Measurements from ENCODE around the gene KHNYN.
A peak's percentile ranks its signal among the peaks of the same experiment; 100 is the strongest.
"Not testable (repeated sequence)": the region's sequence is repeated elsewhere in the genome, so short reads cannot be mapped to it uniquely, and the experiment has no call there.

KHNYN gene

GRCh38 chr14:24458736-24459135 is 29.0 kb downstream of the KHNYN start:
- Mint-ChIP-seq H3K4me3 (no peak overlapping the region), H3K9me3 (peaks cover 13% of the 10 kb centered on the region), H3K27me3 (no peaks in the 10 kb centered on the region), H3K4me1 (peaks cover 12% of the 10 kb centered on the region), H3K27ac (no peak overlapping the region), H3K36me3 (ENCODE audit: low read depth) (peaks cover 12% of the 10 kb centered on the region)
- ATAC-seq (no peak), DNase-seq (no peak)

- ATAC-seq, result no peak
- H3K27me3 Mint-ChIP-seq, result no peaks in the 10 kb centered on the region
These were observed 29.6 kb downstream of the KHNYN start for GRCh38 chr14:24459331-24459730.

GRCh38 chr14:24461336-24461735 is 31.6 kb downstream of the KHNYN start:
- no peaks in the 10 kb centered on the region for H3K27me3 Mint-ChIP-seq
- no peak overlapping the region for H3K27ac Mint-ChIP-seq
- peaks cover 3% of the 10 kb centered on the region for H3K36me3 Mint-ChIP-seq (ENCODE audit: low read depth)
- ATAC-seq (no peak), DNase-seq (no peak)
- peaks cover 6% of the 10 kb centered on the region for H3K9me3 Mint-ChIP-seq
- H3K4me3 Mint-ChIP-seq, result no peak overlapping the region
- peaks cover 36% of the 10 kb centered on the region for H3K4me1 Mint-ChIP-seq

More at GRCh38 chr14:24459331-24459730, 29.6 kb downstream of the KHNYN start:
- H3K36me3 Mint-ChIP-seq (ENCODE audit: low read depth), result peaks cover 7% of the 10 kb centered on the region
- H3K4me3 Mint-ChIP-seq, result no peak overlapping the region
- H3K4me1 Mint-ChIP-seq, result peaks cover 18% of the 10 kb centered on the region
- DNase-seq, result no peak
- H3K9me3 Mint-ChIP-seq, result peaks cover 7% of the 10 kb centered on the region
- no peak overlapping the region for H3K27ac Mint-ChIP-seq

- ATAC-seq, result no peak
- peaks cover 3% of the 10 kb centered on the region for H3K9me3 Mint-ChIP-seq
- no peak overlapping the region for H3K27ac Mint-ChIP-seq
- H3K4me3 Mint-ChIP-seq, result no peak overlapping the region
- H3K4me1 Mint-ChIP-seq, result peaks cover 36% of the 10 kb centered on the region
- no peak for DNase-seq
- H3K36me3 Mint-ChIP-seq (ENCODE audit: low read depth), result peaks cover 3% of the 10 kb centered on the region
- H3K27me3 Mint-ChIP-seq, result no peaks in the 10 kb centered on the region
These were observed 33.5 kb downstream of the KHNYN start for GRCh38 chr14:24463017-24463883.

GRCh38 chr14:24463884-24464785 is 34.4 kb downstream of the KHNYN start:
- Mint-ChIP-seq H3K36me3 (ENCODE audit: low read depth) (peaks cover 3% of the 10 kb centered on the region), H3K27me3 (no peaks in the 10 kb centered on the region), H3K4me3 (no peak overlapping the region), H3K9me3 (peaks cover 3% of the 10 kb centered on the region), H3K27ac (no peak overlapping the region), H3K4me1 (peaks cover 36% of the 10 kb centered on the region)
- no peak for ATAC-seq
- no peak for DNase-seq

GRCh38 chr14:24465368-24465767 is 35.6 kb downstream of the KHNYN start:
- H3K27me3 Mint-ChIP-seq, result no peaks in the 10 kb centered on the region
- H3K36me3 Mint-ChIP-seq (ENCODE audit: low read depth), result peaks cover 3% of the 10 kb centered on the region
- no peak for DNase-seq
- H3K27ac Mint-ChIP-seq, result no peak overlapping the region
- H3K4me3 Mint-ChIP-seq, result no peak overlapping the region
- H3K9me3 Mint-ChIP-seq, result peaks cover 3% of the 10 kb centered on the region
- H3K4me1 Mint-ChIP-seq, result peaks cover 36% of the 10 kb centered on the region
- ATAC-seq, result no peak

- Mint-ChIP-seq H3K9me3 (peaks cover 5% of the 10 kb centered on the region), H3K36me3 (ENCODE audit: low read depth) (peaks cover 3% of the 10 kb centered on the region), H3K4me3 (no peak overlapping the region), H3K27me3 (no peaks in the 10 kb centered on the region), H3K27ac (no peak overlapping the region), H3K4me1 (peaks cover 36% of the 10 kb centered on the region)
- DNase-seq (no peak), ATAC-seq (no peak)
These were observed 36.1 kb downstream of the KHNYN start for GRCh38 chr14:24465805-24466204.

- H3K36me3 Mint-ChIP-seq (ENCODE audit: low read depth); H3K4me1 Mint-ChIP-seq; H3K4me3 Mint-ChIP-seq; DNase-seq; ATAC-seq; H3K9me3 Mint-ChIP-seq; H3K27me3 Mint-ChIP-seq; H3K27ac Mint-ChIP-seq: not testable (repeated sequence)
These were observed 40.7 kb downstream of the KHNYN start for GRCh38 chr14:24470450-24470849.

- Mint-ChIP-seq H3K27ac (no peak overlapping the region), H3K36me3 (ENCODE audit: low read depth) (no peaks in the 10 kb centered on the region), H3K4me3 (no peak overlapping the region), H3K27me3 (no peaks in the 10 kb centered on the region), H3K4me1 (no peaks in the 10 kb centered on the region), H3K9me3 (peaks cover 3% of the 10 kb centered on the region)
- no peak for ATAC-seq
- no peak for DNase-seq
These were observed 43.5 kb downstream of the KHNYN start for GRCh38 chr14:24473211-24473610.

GRCh38 chr14:24475261-24475660 is 45.5 kb downstream of the KHNYN start:
- H3K4me1 Mint-ChIP-seq, result no peaks in the 10 kb centered on the region
- no peaks in the 10 kb centered on the region for H3K36me3 Mint-ChIP-seq (ENCODE audit: low read depth)
- no peak for ATAC-seq
- no peak overlapping the region for H3K27ac Mint-ChIP-seq
- no peak overlapping the region for H3K4me3 Mint-ChIP-seq
- peaks cover 3% of the 10 kb centered on the region for H3K9me3 Mint-ChIP-seq
- H3K27me3 Mint-ChIP-seq, result no peaks in the 10 kb centered on the region
- DNase-seq, result no peak

GRCh38 chr14:24479999-24480398 is 50.2 kb downstream of the KHNYN start:
- not testable (repeated sequence) for DNase-seq; H3K9me3 Mint-ChIP-seq; H3K27ac Mint-ChIP-seq; ATAC-seq; H3K27me3 Mint-ChIP-seq; H3K36me3 Mint-ChIP-seq (ENCODE audit: low read depth); H3K4me3 Mint-ChIP-seq
- H3K4me1 Mint-ChIP-seq, result peaks cover 23% of the 10 kb centered on the region

GRCh38 chr14:24481622-24482324 is 52.0 kb downstream of the KHNYN start:
- ATAC-seq (peak; percentile 83), DNase-seq (peak; percentile 73)
- Mint-ChIP-seq H3K9me3 (no peaks in the 10 kb centered on the region), H3K27ac (peak overlapping the region; percentile 62), H3K4me3 (peak overlapping the region; percentile 49), H3K4me1 (peaks cover 23% of the 10 kb centered on the region), H3K27me3 (no peaks in the 10 kb centered on the region), H3K36me3 (ENCODE audit: low read depth) (no peaks in the 10 kb centered on the region)

GRCh38 chr14:24482699-24483303 is 53.0 kb downstream of the KHNYN start:
- H3K27me3 Mint-ChIP-seq; ATAC-seq; H3K4me3 Mint-ChIP-seq; DNase-seq; H3K36me3 Mint-ChIP-seq (ENCODE audit: low read depth); H3K9me3 Mint-ChIP-seq; H3K27ac Mint-ChIP-seq: not testable (repeated sequence)
- peaks cover 23% of the 10 kb centered on the region for H3K4me1 Mint-ChIP-seq

Data from activated naive CD8-positive, alpha-beta T cell treated with anti-CD3 and anti-CD28 coated beads, Interleukin-2, amount 50 U/mL, for 24 hours (primary cell).